GM13977 (cell line): ENCODE results near the gene EVI2B.
"Not testable (repeated sequence)": the region's sequence is repeated elsewhere in the genome, so short reads cannot be mapped to it uniquely, and the experiment has no call there.

Experiments
- DNase-seq: peaks from one replicate; pipeline ENCODE4 v3.0.0; 2012; ENCODE audit warnings: low spot score
- CTCF ChIP-seq: IDR thresholded peaks from 2 replicates; pipeline ENCODE4 v1.5.1; 2012; ENCODE audit warnings: mild to moderate bottlenecking, control low read depth; ENCODE audit not compliant: insufficient read depth; ENCODE audit errors: extremely low read depth, missing control alignments
- in situ Hi-C: fragments of 300-500 bp; cut with MboI; formaldehyde crosslinking; loops from one replicate; pipeline ENCODE4 v1.12.0; 2022; ENCODE audit warnings: low sequenced_read_pairs, low pct_unique_long_range_greater_than_20kb, mixed read lengths, inconsistent platforms; ENCODE audit not compliant: unreplicated experiment

The EVI2B gene

GRCh38 chr17:31294231-31294630 is 19.6 kb downstream of the EVI2B start:
- DNase-seq, result no peak
- TF ChIP-seq CTCF, result no peak
- in situ Hi-C loops, result no loop called here

- DNase-seq, result no peak
- in situ Hi-C loops, result no loop called here
- no peak for TF ChIP-seq CTCF
Measured at GRCh38 chr17:31293581-31293980, 20.3 kb downstream of the EVI2B start.

- in situ Hi-C loops, result no loop called here
- TF ChIP-seq CTCF, result no peak
- DNase-seq, result no peak
Measured at GRCh38 chr17:31291820-31292219, 22.0 kb downstream of the EVI2B start.

GRCh38 chr17:31289790-31290189 is 24.1 kb downstream of the EVI2B start:
- in situ Hi-C loops, result no loop called here
- no peak for TF ChIP-seq CTCF
- no peak for DNase-seq

- DNase-seq, in situ Hi-C loops: not testable (repeated sequence)
Measured at GRCh38 chr17:31287932-31288331, 25.9 kb downstream of the EVI2B start.

GRCh38 chr17:31286587-31286986 is 27.3 kb downstream of the EVI2B start:
- TF ChIP-seq CTCF, result no peak
- in situ Hi-C loops, result no loop called here
- DNase-seq, result no peak

- TF ChIP-seq CTCF, result no peak
- no peak for DNase-seq
- in situ Hi-C loops, result no loop called here
Measured at GRCh38 chr17:31283841-31284240, 30.0 kb downstream of the EVI2B start.

GRCh38 chr17:31281061-31281460 is 32.8 kb downstream of the EVI2B start:
- no peak for DNase-seq
- TF ChIP-seq CTCF, result no peak
- in situ Hi-C loops, result no loop called here
